GM12874 (cell line): ENCODE measurements around the gene BAZ2B.

Experiments used
- CTCF ChIP-seq: IDR thresholded peaks from 2 replicates; pipeline ENCODE4 v1.5.1; 2011; ENCODE audit warnings: low read depth, mild to moderate bottlenecking, control low read depth, low read length, moderate library complexity; ENCODE audit not compliant: insufficient read depth

The BAZ2B gene

GRCh38 chr2:159351977-159352376 is 264.4 kb downstream of the BAZ2B start:
- TF ChIP-seq CTCF = no peak

GRCh38 chr2:159349674-159350299 is 266.6 kb downstream of the BAZ2B start:
- TF ChIP-seq CTCF = no peak

GRCh38 chr2:159326569-159327255 is 289.6 kb downstream of the BAZ2B start:
- no peak for TF ChIP-seq CTCF

- no peak for TF ChIP-seq CTCF
These were observed 293.9 kb downstream of the BAZ2B start for GRCh38 chr2:159322419-159322818.

- no peak for TF ChIP-seq CTCF
These were observed 298.8 kb downstream of the BAZ2B start for GRCh38 chr2:159317392-159318088.

GRCh38 chr2:159307942-159308341 is 308.4 kb downstream of the BAZ2B start:
- TF ChIP-seq CTCF = no peak

GRCh38 chr2:159300586-159300985 is 315.8 kb downstream of the BAZ2B start:
- no peak for TF ChIP-seq CTCF
